HepG2 (cell line): ENCODE data around the gene SLC5A6. TPM values are rescaled to one million over a fixed set of nuclear protein-coding genes. Genes with fewer than 3 reads are reported as not detected.
A peak's percentile ranks its signal among the peaks of the same experiment; 100 is the strongest.

Experiments used
- BORCS8-MEF2B ChIP-seq: sonication (generic); formaldehyde crosslinking; IDR thresholded peaks from 2 replicates; pipeline ENCODE4 v1.8.0; 2022; ENCODE audit warnings: mild to moderate bottlenecking, missing genetic modification reagents
- DMTF1 ChIP-seq: sonication (generic); formaldehyde crosslinking; IDR thresholded peaks from 2 replicates; pipeline ENCODE4 v1.4.0; 2020; ENCODE audit warnings: mild to moderate bottlenecking, missing genetic modification reagents
- GLMP ChIP-seq: sonication (generic); formaldehyde crosslinking; IDR thresholded peaks from 2 replicates; pipeline ENCODE4 v1.9.0; 2021; ENCODE audit warnings: missing genetic modification reagents, mild to moderate bottlenecking, borderline replicate concordance
- HOXA3 ChIP-seq: sonication (generic); formaldehyde crosslinking; IDR thresholded peaks from 2 replicates; pipeline ENCODE4 v1.5.0; 2020; ENCODE audit warnings: missing genetic modification reagents
- KDM2A ChIP-seq: sonication (generic); formaldehyde crosslinking; IDR thresholded peaks from 2 replicates; pipeline ENCODE4 v1.4.0; 2020; ENCODE audit warnings: low read depth, missing genetic modification reagents, borderline replicate concordance
- KDM3A ChIP-seq: IDR thresholded peaks from 2 replicates; pipeline ENCODE4 v1.6.1; 2018; ENCODE audit warnings: low read depth, missing compliant biosample characterization
- PHF8 ChIP-seq: sonication (generic); formaldehyde crosslinking; IDR thresholded peaks from 2 replicates; pipeline ENCODE4 v1.5.0; 2020; ENCODE audit warnings: missing genetic modification reagents
- POGZ ChIP-seq: sonication (generic); formaldehyde crosslinking; IDR thresholded peaks from 2 replicates; pipeline ENCODE4 v1.4.0; 2020; ENCODE audit warnings: mild to moderate bottlenecking, missing genetic modification reagents
- SATB2 ChIP-seq: sonication (generic); formaldehyde crosslinking; IDR thresholded peaks from 2 replicates; pipeline ENCODE4 v1.5.0; 2020; ENCODE audit warnings: missing genetic modification reagents
- SMAD9 ChIP-seq: sonication (generic); formaldehyde crosslinking; IDR thresholded peaks from 2 replicates; pipeline ENCODE4 v1.5.1; 2020; ENCODE audit warnings: mild to moderate bottlenecking, missing genetic modification reagents
- SP1 ChIP-seq, 2 experiments: fragments of 450-650 bp in 1 of 2; sonication (generic) in 1 of 2; formaldehyde crosslinking in 1 of 2; IDR thresholded peaks; 2 replicates each; pipeline versions ENCODE4 v1.4.0 to v1.6.1; 2016 to 2020; ENCODE audit warnings: missing genetic modification reagents in 1 of 2
- ZBTB14 ChIP-seq: sonication (generic); formaldehyde crosslinking; IDR thresholded peaks from 2 replicates; pipeline ENCODE4 v1.4.0; 2020; ENCODE audit warnings: missing genetic modification reagents
- ZNF451 ChIP-seq: sonication (generic); formaldehyde crosslinking; IDR thresholded peaks from 2 replicates; pipeline ENCODE4 v1.5.0; 2020; ENCODE audit warnings: mild to moderate bottlenecking, missing genetic modification reagents
- ZNF749 ChIP-seq: sonication (generic); formaldehyde crosslinking; IDR thresholded peaks from 2 replicates; pipeline ENCODE4 v1.8.0; 2022; ENCODE audit warnings: mild to moderate bottlenecking, missing genetic modification reagents, moderate library complexity, borderline replicate concordance
- ZSCAN25 ChIP-seq: sonication (generic); formaldehyde crosslinking; IDR thresholded peaks from 2 replicates; pipeline ENCODE4 v1.8.0; 2022; ENCODE audit warnings: mild to moderate bottlenecking, missing genetic modification reagents
- polyA plus RNA-seq, 8 experiments: library from polyadenylated mRNA; depleted of rRNA in 3 of 8; stranded (reverse) in 7 of 8; unstranded in 1 of 8; fragments of >200 nt; fragmentation: Illumina TruSeq in 4 of 8; extraction: Trizol in 4 of 8; gene quantifications; 2 replicates each; pipeline versions ENCODE4 v1.2.1 to v1.2.3, GENCODE V29; 2011 to 2016; ENCODE audit warnings: low read depth in 4 of 8, missing spikeins in 1 of 8, mixed read lengths in 1 of 8; ENCODE audit not compliant: insufficient read depth in 1 of 8
- total RNA-seq, 5 experiments: library from RNA; depleted of rRNA; stranded (reverse); fragments of >200 nt; fragmentation: Illumina TruSeq; extraction: Trizol; gene quantifications; 2 replicates each; pipeline ENCODE4 v1.2.3, GENCODE V29; 2016; ENCODE audit warnings: low read depth in 1 of 5
- TF ChIP-seq, protein P1 (sequence below): sonication (generic); formaldehyde crosslinking; IDR thresholded peaks from 2 replicates; pipeline ENCODE4 v1.4.0; 2020; ENCODE audit warnings: mild to moderate bottlenecking, missing genetic modification reagents
- TF ChIP-seq, protein P2 (sequence below): sonication (generic); formaldehyde crosslinking; IDR thresholded peaks from 2 replicates; pipeline ENCODE4 v1.5.0; 2020; ENCODE audit warnings: missing genetic modification reagents
- TF ChIP-seq, protein P3 (sequence below): IDR thresholded peaks from 2 replicates; pipeline ENCODE4 v1.6.1; 2012; ENCODE audit warnings: inconsistent platforms

SLC5A6 gene
- total and polyA plus RNA-seq, 2 of the 13 experiments (the other 11 are each of a cell fraction or from before 2014, with no cell fraction given), result 135 to 417 TPM

GRCh38 chr2:27217173-27218121, 5.4 kb upstream of the SLC5A6 start, which contains the start of gene CAD (continued):
- TF ChIP-seq ZNF451 (CRISPR knock-in tag), result peak; percentile 89
- TF ChIP-seq, protein P1, sequence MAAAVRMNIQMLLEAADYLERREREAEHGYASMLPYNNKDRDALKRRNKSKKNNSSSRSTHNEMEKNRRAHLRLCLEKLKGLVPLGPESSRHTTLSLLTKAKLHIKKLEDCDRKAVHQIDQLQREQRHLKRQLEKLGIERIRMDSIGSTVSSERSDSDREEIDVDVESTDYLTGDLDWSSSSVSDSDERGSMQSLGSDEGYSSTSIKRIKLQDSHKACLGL (CRISPR knock-in tag), result peak; percentile 96
- TF ChIP-seq, protein P2, sequence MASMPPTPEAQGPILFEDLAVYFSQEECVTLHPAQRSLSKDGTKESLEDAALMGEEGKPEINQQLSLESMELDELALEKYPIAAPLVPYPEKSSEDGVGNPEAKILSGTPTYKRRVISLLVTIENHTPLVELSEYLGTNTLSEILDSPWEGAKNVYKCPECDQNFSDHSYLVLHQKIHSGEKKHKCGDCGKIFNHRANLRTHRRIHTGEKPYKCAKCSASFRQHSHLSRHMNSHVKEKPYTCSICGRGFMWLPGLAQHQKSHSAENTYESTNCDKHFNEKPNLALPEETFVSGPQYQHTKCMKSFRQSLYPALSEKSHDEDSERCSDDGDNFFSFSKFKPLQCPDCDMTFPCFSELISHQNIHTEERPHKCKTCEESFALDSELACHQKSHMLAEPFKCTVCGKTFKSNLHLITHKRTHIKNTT (CRISPR knock-in tag), result no peak
- no peak for TF ChIP-seq GLMP (CRISPR knock-in tag)
- TF ChIP-seq PHF8 (CRISPR knock-in tag), result peak; percentile 63; the same call in 1 of the 2 replicates
- TF ChIP-seq DMTF1 (CRISPR knock-in tag), result no peak
- TF ChIP-seq ZNF749, result peak; percentile 71; the same call in 1 of the 2 replicates
- TF ChIP-seq BORCS8-MEF2B (CRISPR knock-in tag), result peak; percentile 68; the same call in 1 of the 2 replicates
- TF ChIP-seq POGZ (CRISPR knock-in tag), result 0 out of 2 replicates have a peak, but pooled peaks have one; percentile 21
- TF ChIP-seq SATB2 (CRISPR knock-in tag), result 0 out of 2 replicates have a peak, but pooled peaks have one; percentile 26
- 0 out of 2 replicates have a peak, but pooled peaks have one; percentile 28 for TF ChIP-seq KDM3A (CRISPR knock-in tag)
- TF ChIP-seq, protein P3, sequence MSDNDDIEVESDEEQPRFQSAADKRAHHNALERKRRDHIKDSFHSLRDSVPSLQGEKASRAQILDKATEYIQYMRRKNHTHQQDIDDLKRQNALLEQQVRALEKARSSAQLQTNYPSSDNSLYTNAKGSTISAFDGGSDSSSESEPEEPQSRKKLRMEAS, result peak; percentile 99
- peak; percentile 87 for TF ChIP-seq HOXA3 (CRISPR knock-in tag)
- TF ChIP-seq ZBTB14 (CRISPR knock-in tag), result peak; percentile 66
- 0 out of 2 replicates have a peak, but pooled peaks have one; percentile 42 for TF ChIP-seq ZSCAN25 (CRISPR knock-in tag)
- no peak for TF ChIP-seq SP1 (IDR thresholded peaks at IDR 0.05)
- TF ChIP-seq SP1 (CRISPR knock-in tag; IDR thresholded peaks at IDR 0.05), result peak; percentile 45; the same call in 1 of the 2 replicates
- TF ChIP-seq KDM2A, result peak; percentile 96
- no peak for TF ChIP-seq SMAD9
